H1 (cell line): ENCODE results near the gene OGN. TPM values are rescaled to one million over a fixed set of nuclear protein-coding genes. Genes with fewer than 3 reads are reported as not detected.

Experiments
- CHD1 ChIP-seq: IDR thresholded peaks from 2 replicates; pipeline ENCODE4 v1.6.1; 2012; ENCODE audit warnings: low read depth, low read length, improper control_type of control experiment
- EP300 ChIP-seq, 2 experiments: IDR thresholded peaks; 1 replicate in 1 of 2; 2 replicates in 1 of 2; pipeline ENCODE4 v1.6.1; 2011 to 2012; ENCODE audit warnings: low read depth in 2 of 2, low read length in 2 of 2, mild to moderate bottlenecking in 2 of 2, borderline replicate concordance in 1 of 2, inconsistent platforms in 1 of 2, moderate library complexity in 1 of 2
- RAD21 ChIP-seq, 2 experiments: IDR thresholded peaks in 1 of 2; conservative IDR thresholded peaks in 1 of 2; 2 replicates each; pipeline ENCODE4 v1.6.1; 2011; ENCODE audit warnings: low read depth in 2 of 2, low read length in 2 of 2, improper control_type of control experiment in 1 of 2, inconsistent platforms in 1 of 2, mild to moderate bottlenecking in 1 of 2, moderate library complexity in 1 of 2
- TEAD4 ChIP-seq: IDR thresholded peaks from 2 replicates; pipeline ENCODE4 v1.6.1; 2012; ENCODE audit warnings: low read depth, low read length, inconsistent platforms, mixed read lengths
- polyA plus RNA-seq, 7 experiments: library from polyadenylated mRNA; depleted of rRNA in 3 of 7; stranded (reverse) in 5 of 7; unstranded in 2 of 7; fragments of >200 nt in 5 of 7; fragments of 200-250 nt in 2 of 7; gene quantifications; 1 replicate in 5 of 7; 2 replicates in 1 of 7; 4 replicates in 1 of 7; pipeline versions ENCODE4 v1.2.1 to v1.2.3, GENCODE V29; 2011 to 2013; ENCODE audit warnings: missing spikeins in 2 of 7, mixed read lengths in 2 of 7
- total RNA-seq: library from RNA; stranded (reverse); fragmentation: NEBNext Ultra II Directional; extraction: Animal tissue kit (Norgen Biotek cat#: 25700); gene quantifications from 2 replicates; pipeline ENCODE4 v1.2.1, GENCODE V29; 2021
- TF ChIP-seq, protein P1 (sequence below): fragments of 300-600 bp; sonication (generic); IDR thresholded peaks from 2 replicates; pipeline ENCODE4 v1.7.1; 2012; ENCODE audit warnings: low read length, moderate library complexity, mild to moderate bottlenecking, inconsistent platforms; ENCODE audit not compliant: insufficient replicate concordance

The OGN gene
- total and polyA plus RNA-seq, 2 of the 8 experiments (the other 6 are each of a cell fraction or from before 2014, with no cell fraction given), result not detected

- TF ChIP-seq, protein P1, sequence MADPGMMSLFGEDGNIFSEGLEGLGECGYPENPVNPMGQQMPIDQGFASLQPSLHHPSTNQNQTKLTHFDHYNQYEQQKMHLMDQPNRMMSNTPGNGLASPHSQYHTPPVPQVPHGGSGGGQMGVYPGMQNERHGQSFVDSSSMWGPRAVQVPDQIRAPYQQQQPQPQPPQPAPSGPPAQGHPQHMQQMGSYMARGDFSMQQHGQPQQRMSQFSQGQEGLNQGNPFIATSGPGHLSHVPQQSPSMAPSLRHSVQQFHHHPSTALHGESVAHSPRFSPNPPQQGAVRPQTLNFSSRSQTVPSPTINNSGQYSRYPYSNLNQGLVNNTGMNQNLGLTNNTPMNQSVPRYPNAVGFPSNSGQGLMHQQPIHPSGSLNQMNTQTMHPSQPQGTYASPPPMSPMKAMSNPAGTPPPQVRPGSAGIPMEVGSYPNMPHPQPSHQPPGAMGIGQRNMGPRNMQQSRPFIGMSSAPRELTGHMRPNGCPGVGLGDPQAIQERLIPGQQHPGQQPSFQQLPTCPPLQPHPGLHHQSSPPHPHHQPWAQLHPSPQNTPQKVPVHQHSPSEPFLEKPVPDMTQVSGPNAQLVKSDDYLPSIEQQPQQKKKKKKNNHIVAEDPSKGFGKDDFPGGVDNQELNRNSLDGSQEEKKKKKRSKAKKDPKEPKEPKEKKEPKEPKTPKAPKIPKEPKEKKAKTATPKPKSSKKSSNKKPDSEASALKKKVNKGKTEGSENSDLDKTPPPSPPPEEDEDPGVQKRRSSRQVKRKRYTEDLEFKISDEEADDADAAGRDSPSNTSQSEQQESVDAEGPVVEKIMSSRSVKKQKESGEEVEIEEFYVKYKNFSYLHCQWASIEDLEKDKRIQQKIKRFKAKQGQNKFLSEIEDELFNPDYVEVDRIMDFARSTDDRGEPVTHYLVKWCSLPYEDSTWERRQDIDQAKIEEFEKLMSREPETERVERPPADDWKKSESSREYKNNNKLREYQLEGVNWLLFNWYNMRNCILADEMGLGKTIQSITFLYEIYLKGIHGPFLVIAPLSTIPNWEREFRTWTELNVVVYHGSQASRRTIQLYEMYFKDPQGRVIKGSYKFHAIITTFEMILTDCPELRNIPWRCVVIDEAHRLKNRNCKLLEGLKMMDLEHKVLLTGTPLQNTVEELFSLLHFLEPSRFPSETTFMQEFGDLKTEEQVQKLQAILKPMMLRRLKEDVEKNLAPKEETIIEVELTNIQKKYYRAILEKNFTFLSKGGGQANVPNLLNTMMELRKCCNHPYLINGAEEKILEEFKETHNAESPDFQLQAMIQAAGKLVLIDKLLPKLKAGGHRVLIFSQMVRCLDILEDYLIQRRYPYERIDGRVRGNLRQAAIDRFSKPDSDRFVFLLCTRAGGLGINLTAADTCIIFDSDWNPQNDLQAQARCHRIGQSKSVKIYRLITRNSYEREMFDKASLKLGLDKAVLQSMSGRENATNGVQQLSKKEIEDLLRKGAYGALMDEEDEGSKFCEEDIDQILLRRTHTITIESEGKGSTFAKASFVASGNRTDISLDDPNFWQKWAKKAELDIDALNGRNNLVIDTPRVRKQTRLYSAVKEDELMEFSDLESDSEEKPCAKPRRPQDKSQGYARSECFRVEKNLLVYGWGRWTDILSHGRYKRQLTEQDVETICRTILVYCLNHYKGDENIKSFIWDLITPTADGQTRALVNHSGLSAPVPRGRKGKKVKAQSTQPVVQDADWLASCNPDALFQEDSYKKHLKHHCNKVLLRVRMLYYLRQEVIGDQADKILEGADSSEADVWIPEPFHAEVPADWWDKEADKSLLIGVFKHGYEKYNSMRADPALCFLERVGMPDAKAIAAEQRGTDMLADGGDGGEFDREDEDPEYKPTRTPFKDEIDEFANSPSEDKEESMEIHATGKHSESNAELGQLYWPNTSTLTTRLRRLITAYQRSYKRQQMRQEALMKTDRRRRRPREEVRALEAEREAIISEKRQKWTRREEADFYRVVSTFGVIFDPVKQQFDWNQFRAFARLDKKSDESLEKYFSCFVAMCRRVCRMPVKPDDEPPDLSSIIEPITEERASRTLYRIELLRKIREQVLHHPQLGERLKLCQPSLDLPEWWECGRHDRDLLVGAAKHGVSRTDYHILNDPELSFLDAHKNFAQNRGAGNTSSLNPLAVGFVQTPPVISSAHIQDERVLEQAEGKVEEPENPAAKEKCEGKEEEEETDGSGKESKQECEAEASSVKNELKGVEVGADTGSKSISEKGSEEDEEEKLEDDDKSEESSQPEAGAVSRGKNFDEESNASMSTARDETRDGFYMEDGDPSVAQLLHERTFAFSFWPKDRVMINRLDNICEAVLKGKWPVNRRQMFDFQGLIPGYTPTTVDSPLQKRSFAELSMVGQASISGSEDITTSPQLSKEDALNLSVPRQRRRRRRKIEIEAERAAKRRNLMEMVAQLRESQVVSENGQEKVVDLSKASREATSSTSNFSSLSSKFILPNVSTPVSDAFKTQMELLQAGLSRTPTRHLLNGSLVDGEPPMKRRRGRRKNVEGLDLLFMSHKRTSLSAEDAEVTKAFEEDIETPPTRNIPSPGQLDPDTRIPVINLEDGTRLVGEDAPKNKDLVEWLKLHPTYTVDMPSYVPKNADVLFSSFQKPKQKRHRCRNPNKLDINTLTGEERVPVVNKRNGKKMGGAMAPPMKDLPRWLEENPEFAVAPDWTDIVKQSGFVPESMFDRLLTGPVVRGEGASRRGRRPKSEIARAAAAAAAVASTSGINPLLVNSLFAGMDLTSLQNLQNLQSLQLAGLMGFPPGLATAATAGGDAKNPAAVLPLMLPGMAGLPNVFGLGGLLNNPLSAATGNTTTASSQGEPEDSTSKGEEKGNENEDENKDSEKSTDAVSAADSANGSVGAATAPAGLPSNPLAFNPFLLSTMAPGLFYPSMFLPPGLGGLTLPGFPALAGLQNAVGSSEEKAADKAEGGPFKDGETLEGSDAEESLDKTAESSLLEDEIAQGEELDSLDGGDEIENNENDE, result no peak
- no peak for TF ChIP-seq TEAD4
- TF ChIP-seq CHD1, result no peak
- TF ChIP-seq EP300 (IDR thresholded peaks at IDR 0.05; ENCODE audit: borderline replicate concordance in 1 of 2, low read depth in 2 of 2, low read length in 2 of 2), result no peak
- TF ChIP-seq RAD21 (IDR thresholded peaks at IDR 0.05 in 1 of 2, conservative IDR thresholded peaks at IDR 0.05 in 1 of 2; ENCODE audit: low read depth in 2 of 2, low read length in 2 of 2), result no peak
Observed at GRCh38 chr9:92414566-92414965, 10.2 kb upstream of the OGN start (continued).
